GM12873 (cell line): ENCODE results near the gene SPOCK1.

ENCODE experiments used
- TF ChIP-seq, protein P1 (sequence below): IDR thresholded peaks from 2 replicates; pipeline ENCODE4 v1.5.1; 2012; ENCODE audit warnings: low read depth, mild to moderate bottlenecking, moderate library complexity, low read length, control low read depth; ENCODE audit not compliant: insufficient read depth; ENCODE audit errors: missing control alignments

Gene SPOCK1

DNA sequence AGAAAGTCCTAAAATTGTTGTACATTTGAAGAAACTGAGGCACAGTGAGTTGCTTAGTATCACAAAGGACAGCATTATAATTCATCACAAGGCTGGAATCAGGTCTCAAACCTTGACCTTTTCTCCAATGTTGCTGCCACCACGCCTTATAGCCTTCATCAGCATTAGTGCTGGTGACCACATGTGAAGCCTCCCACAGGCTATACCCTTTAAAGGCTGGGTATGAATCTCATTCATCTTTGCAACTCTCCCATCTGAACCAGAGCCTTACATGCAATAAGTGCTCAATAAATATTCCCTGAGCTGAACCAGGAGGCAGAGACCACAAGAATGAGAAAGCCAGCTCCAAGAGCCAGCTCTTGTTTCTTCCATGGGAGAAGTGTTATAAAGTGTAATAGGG, 104.7 kb downstream of the SPOCK1 start:
- TF ChIP-seq, protein P1, sequence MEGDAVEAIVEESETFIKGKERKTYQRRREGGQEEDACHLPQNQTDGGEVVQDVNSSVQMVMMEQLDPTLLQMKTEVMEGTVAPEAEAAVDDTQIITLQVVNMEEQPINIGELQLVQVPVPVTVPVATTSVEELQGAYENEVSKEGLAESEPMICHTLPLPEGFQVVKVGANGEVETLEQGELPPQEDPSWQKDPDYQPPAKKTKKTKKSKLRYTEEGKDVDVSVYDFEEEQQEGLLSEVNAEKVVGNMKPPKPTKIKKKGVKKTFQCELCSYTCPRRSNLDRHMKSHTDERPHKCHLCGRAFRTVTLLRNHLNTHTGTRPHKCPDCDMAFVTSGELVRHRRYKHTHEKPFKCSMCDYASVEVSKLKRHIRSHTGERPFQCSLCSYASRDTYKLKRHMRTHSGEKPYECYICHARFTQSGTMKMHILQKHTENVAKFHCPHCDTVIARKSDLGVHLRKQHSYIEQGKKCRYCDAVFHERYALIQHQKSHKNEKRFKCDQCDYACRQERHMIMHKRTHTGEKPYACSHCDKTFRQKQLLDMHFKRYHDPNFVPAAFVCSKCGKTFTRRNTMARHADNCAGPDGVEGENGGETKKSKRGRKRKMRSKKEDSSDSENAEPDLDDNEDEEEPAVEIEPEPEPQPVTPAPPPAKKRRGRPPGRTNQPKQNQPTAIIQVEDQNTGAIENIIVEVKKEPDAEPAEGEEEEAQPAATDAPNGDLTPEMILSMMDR = no peak

DNA sequence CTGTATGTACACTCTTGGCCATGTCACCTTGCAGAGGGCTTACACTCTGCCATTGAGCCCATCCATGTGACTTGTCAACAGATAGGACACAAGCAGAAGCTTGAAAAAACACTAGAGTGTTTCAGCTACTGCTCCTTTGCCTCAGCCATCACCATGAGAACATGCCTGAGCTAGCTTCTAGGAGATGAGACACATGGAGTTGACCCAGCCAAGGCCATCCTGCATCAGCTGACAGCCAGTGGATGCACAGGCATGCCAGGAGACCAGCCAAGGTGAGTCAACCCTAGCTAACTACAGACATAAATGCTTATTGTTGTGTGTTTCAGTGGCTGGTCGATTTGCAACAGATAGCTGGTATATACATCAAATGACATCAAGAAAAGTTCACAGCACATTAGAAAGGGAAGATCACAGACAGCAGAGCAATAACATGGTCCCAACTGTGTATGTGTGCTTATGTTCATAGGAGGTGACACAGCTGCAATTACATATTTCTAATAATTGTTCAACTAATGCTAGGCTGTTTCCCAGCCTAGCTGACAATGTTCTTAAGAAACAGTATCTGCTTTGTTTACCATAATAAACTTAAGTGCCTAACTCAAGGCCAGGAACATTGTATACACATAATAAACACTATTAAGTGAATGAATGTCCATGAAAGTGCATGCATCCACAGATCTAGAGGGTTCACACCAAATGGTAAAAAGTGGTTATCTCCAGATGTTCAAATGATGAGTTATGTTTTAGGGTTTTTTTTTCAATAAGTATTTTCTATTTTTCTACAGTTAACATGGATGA, 105.7 kb downstream of the SPOCK1 start:
- TF ChIP-seq, protein P1 = no peak

GRCh38 chr5:137392261-137392660, 106.9 kb downstream of the SPOCK1 start:
- TF ChIP-seq, protein P1 = no peak

GRCh38 chr5:137389042-137389441, 110.1 kb downstream of the SPOCK1 start:
- TF ChIP-seq, protein P1 = no peak

GRCh38 chr5:137385064-137385463, 114.1 kb downstream of the SPOCK1 start:
- TF ChIP-seq, protein P1 = no peak

DNA sequence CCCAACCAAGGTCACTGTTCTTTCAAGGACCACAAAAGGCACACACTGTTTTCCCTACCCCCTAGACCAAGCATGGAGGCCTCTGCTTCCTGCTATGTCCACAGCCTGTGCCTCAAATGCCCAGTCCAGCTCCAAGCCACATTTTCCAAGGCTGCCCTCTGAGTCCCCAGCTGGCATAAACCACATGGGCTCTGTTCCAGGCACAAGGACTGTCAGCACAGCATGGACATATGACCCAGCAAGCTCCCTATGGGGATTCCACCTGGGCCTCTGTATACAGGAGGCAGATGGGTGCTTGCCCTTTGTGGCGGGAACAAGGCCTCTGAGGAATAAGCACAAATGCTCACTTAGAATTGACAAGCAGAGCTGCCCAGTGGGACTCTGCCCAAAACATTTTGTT, 115.2 kb downstream of the SPOCK1 start:
- TF ChIP-seq, protein P1 = no peak

GRCh38 chr5:137381555-137381954, 117.6 kb downstream of the SPOCK1 start:
- TF ChIP-seq, protein P1 = no peak
